CD4-positive, CD25-positive, alpha-beta regulatory T cell (primary cell): Measurements from ENCODE around the gene THSD7B. TPM values are rescaled to one million over a fixed set of nuclear protein-coding genes. Genes with fewer than 3 reads are reported as not detected.

ENCODE experiments used
- ATAC-seq, 2 donors: fragments of 150-1000 bp; cut with Tn5 transposase; one replicate each; pipeline ENCODE4 v1.10.0; 2021; ENCODE audit warnings: low read depth in 2 of 2, moderate number of reproducible peaks in 2 of 2, moderate library complexity in 1 of 2
- DNase-seq, 3 donors: peaks; one replicate each; pipeline versions ENCODE4 v3.0.0 to v3.0.0-alpha.2; 2012 to 2022; ENCODE audit warnings: mixed read lengths in 1 of 3
- H3K27ac ChIP-seq: one replicate; pipeline ENCODE4 v1.7.0; 2013; ENCODE audit warnings: mild to moderate bottlenecking, low read length; ENCODE audit not compliant: insufficient read depth, poor library complexity, severe bottlenecking
- H3K27me3 ChIP-seq: one replicate; pipeline ENCODE4 v1.7.0; 2013; ENCODE audit warnings: low read length; ENCODE audit not compliant: control insufficient read depth, insufficient read depth
- H3K36me3 ChIP-seq: one replicate; pipeline ENCODE4 v1.7.0; 2013; ENCODE audit warnings: mild to moderate bottlenecking, low read length, moderate library complexity; ENCODE audit not compliant: control insufficient read depth, insufficient read depth
- H3K4me1 ChIP-seq: 2 replicates; pipeline ENCODE4 v1.7.0; 2013; ENCODE audit warnings: mild to moderate bottlenecking, low read length; ENCODE audit not compliant: insufficient read depth, control insufficient read depth, poor library complexity, severe bottlenecking
- H3K4me3 ChIP-seq: one replicate; pipeline ENCODE4 v1.7.0; 2013; ENCODE audit warnings: low read depth, mild to moderate bottlenecking, low read length, moderate library complexity
- H3K9me3 ChIP-seq, 2 experiments: 1 replicate in 1 of 2; 2 replicates in 1 of 2; pipeline ENCODE4 v1.7.0; 2013; ENCODE audit warnings: low read length in 2 of 2, mild to moderate bottlenecking in 1 of 2, moderate library complexity in 1 of 2; ENCODE audit not compliant: control insufficient read depth in 2 of 2
- H3K27ac Mint-ChIP-seq, 3 donors: one replicate each; pipeline ENCODE4 v1.8.0; 2020 to 2022; ENCODE audit warnings: mild to moderate bottlenecking in 3 of 3, mixed read lengths in 3 of 3, moderate library complexity in 2 of 3
- H3K27me3 Mint-ChIP-seq: one replicate; pipeline ENCODE4 v1.8.0; 2022; ENCODE audit warnings: mild to moderate bottlenecking, mixed read lengths
- H3K36me3 Mint-ChIP-seq: one replicate; pipeline ENCODE4 v1.8.0; 2020; ENCODE audit warnings: mixed read lengths
- H3K4me1 Mint-ChIP-seq, 4 donors: one replicate each; pipeline ENCODE4 v1.8.0; 2020 to 2022; ENCODE audit warnings: mixed read lengths in 4 of 4, mild to moderate bottlenecking in 1 of 4
- H3K4me3 Mint-ChIP-seq, 4 donors: one replicate each; pipeline ENCODE4 v1.8.0; 2020 to 2022; ENCODE audit warnings: mild to moderate bottlenecking in 4 of 4, mixed read lengths in 4 of 4, moderate library complexity in 3 of 4
- H3K9me3 Mint-ChIP-seq, 7 donors: one replicate each; pipeline ENCODE4 v1.8.0; 2020 to 2022; ENCODE audit warnings: mixed read lengths in 7 of 7, mild to moderate bottlenecking in 3 of 7, moderate library complexity in 2 of 7
- polyA plus RNA-seq, 4 donors: library from polyadenylated mRNA; unstranded; fragments of 300-500 nt; fragmentation: Illumina TruSeq; gene quantifications; one replicate each; pipeline ENCODE4 v1.2.3, GENCODE V29; 2021
- total RNA-seq: library from RNA; stranded (reverse); gene quantifications from one replicate; pipeline ENCODE4 v1.2.3, GENCODE V29; 2022

THSD7B gene
- total and polyA plus RNA-seq, 5 donors from 2014 or later = not detected

DNA sequence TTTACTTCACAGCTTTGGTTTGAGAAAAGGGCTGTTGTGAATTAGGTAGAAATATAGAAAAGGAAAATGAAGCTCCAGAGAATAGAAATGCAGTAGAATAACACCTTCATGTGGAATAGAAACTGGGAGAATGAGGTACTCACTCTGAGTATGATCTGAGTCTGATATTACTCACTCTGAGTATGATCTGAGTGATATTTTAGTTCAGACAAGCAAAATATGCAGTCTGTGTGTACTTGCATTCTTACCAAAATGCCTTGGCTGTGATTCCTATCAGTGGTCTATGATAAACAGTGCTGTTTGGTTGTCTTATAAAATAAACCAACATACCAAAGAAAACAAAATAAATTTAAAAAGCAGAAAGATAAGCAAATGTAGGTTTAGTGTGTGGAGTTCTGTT, 487.6 kb downstream of the THSD7B start:
- Histone ChIP-seq H3K27me3 (no peaks in the 10 kb centered on the region), H3K4me1 (no peaks in the 10 kb centered on the region), H3K36me3 (no peaks in the 10 kb centered on the region), H3K9me3 (no peaks in the 10 kb centered on the region), H3K4me3 (no peak overlapping the region), H3K27ac (no peak overlapping the region)
- no peaks in the 10 kb centered on the region for H3K36me3 Mint-ChIP-seq
- no peak overlapping the region for H3K27ac Mint-ChIP-seq
- peaks cover 0 to 9% (median 2%) of the 10 kb centered on the region in 7 donors for H3K9me3 Mint-ChIP-seq
- H3K27me3 Mint-ChIP-seq = no peaks in the 10 kb centered on the region
- DNase-seq (no peak), ATAC-seq (no peak)
- H3K4me3 Mint-ChIP-seq = no peak overlapping the region
- H3K4me1 Mint-ChIP-seq = no peaks in the 10 kb centered on the region

- no peaks in the 10 kb centered on the region for H3K27me3 Mint-ChIP-seq
Measured at GRCh38 chr2:137254052-137254451, 488.7 kb downstream of the THSD7B start.

GRCh38 chr2:137255345-137255744, 490.0 kb downstream of the THSD7B start:
- no peaks in the 10 kb centered on the region for H3K36me3 Mint-ChIP-seq
- DNase-seq = no peak
- no peak overlapping the region for H3K27ac ChIP-seq
- no peaks in the 10 kb centered on the region for H3K27me3 ChIP-seq
- H3K27ac Mint-ChIP-seq = no peak overlapping the region
- H3K4me1 Mint-ChIP-seq = no peaks in the 10 kb centered on the region
- H3K9me3 Mint-ChIP-seq = peaks cover 0 to 7% (median 5%) of the 10 kb centered on the region in 7 donors
- no peaks in the 10 kb centered on the region for H3K4me1 ChIP-seq
- no peaks in the 10 kb centered on the region for H3K9me3 ChIP-seq
- H3K36me3 ChIP-seq = no peaks in the 10 kb centered on the region
- no peak overlapping the region for H3K4me3 Mint-ChIP-seq
- no peak for ATAC-seq
- H3K27me3 Mint-ChIP-seq = no peaks in the 10 kb centered on the region
- H3K4me3 ChIP-seq = no peak overlapping the region

More at GRCh38 chr2:137254052-137254451, 488.7 kb downstream of the THSD7B start:
- H3K27me3 ChIP-seq = no peaks in the 10 kb centered on the region
- no peak for ATAC-seq
- H3K27ac ChIP-seq = no peak overlapping the region
- Mint-ChIP-seq H3K4me3 (no peak overlapping the region), H3K36me3 (no peaks in the 10 kb centered on the region), H3K4me1 (no peaks in the 10 kb centered on the region), H3K9me3 (peaks cover 0 to 7% (median 4%) of the 10 kb centered on the region in 7 donors), H3K27ac (no peak overlapping the region)
- no peak overlapping the region for H3K4me3 ChIP-seq
- no peaks in the 10 kb centered on the region for H3K4me1 ChIP-seq
- no peaks in the 10 kb centered on the region for H3K36me3 ChIP-seq
- no peaks in the 10 kb centered on the region for H3K9me3 ChIP-seq
- DNase-seq = no peak

GRCh38 chr2:137255990-137256389, 490.6 kb downstream of the THSD7B start:
- DNase-seq (no peak), ATAC-seq (no peak)
- Mint-ChIP-seq H3K27me3 (no peaks in the 10 kb centered on the region), H3K36me3 (no peaks in the 10 kb centered on the region), H3K4me1 (no peaks in the 10 kb centered on the region), H3K9me3 (peaks cover 0 to 7% (median 5%) of the 10 kb centered on the region in 7 donors), H3K4me3 (no peak overlapping the region), H3K27ac (no peak overlapping the region)
- Histone ChIP-seq H3K4me1 (no peaks in the 10 kb centered on the region), H3K4me3 (no peak overlapping the region), H3K27me3 (no peaks in the 10 kb centered on the region), H3K36me3 (no peaks in the 10 kb centered on the region), H3K9me3 (no peaks in the 10 kb centered on the region), H3K27ac (no peak overlapping the region)

DNA sequence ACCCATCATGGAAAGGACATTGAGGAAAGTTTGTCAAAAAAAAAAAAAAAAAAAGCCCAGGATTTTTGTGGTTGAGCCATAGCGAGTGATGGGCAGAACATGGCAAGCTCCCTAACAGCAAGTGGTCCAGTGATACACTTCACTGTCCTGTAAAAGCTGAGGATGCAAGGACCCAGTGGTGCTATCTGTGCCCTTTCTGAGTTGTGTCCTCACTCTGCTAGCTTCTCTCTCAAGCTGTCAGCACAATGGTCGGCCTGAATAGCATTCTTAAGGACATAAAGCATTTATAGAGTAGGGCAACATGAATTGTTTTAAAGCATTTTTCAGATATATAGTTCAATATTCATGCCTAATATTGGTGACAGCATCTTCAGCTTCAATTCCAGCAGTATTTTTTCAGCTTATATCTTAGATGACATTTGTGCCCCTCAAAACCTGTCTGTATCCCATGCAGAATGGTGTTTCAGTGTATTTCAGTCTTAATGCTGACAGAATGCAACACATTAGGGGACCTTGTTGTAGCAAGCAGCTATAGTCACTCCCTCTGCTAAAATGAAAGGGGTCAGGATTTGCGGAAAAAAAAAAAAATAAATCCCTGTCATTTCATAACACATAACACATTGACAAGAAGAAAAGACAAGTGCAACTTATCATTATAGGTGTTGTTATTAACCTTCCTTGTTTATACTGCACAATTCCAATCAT, 496.7 kb downstream of the THSD7B start:
- no peak for ATAC-seq
- DNase-seq = no peak
- H3K27ac Mint-ChIP-seq = no peak overlapping the region
- no peaks in the 10 kb centered on the region for H3K36me3 ChIP-seq
- H3K4me3 ChIP-seq = no peak overlapping the region
- H3K27me3 ChIP-seq = no peaks in the 10 kb centered on the region
- no peaks in the 10 kb centered on the region for H3K27me3 Mint-ChIP-seq
- no peak overlapping the region for H3K4me3 Mint-ChIP-seq
- no peaks in the 10 kb centered on the region for H3K4me1 ChIP-seq
- no peaks in the 10 kb centered on the region for H3K36me3 Mint-ChIP-seq
- H3K27ac ChIP-seq = no peak overlapping the region
- H3K9me3 Mint-ChIP-seq = peaks cover 0 to 9% (median 3%) of the 10 kb centered on the region in 7 donors
- no peaks in the 10 kb centered on the region for H3K4me1 Mint-ChIP-seq
- no peaks in the 10 kb centered on the region for H3K9me3 ChIP-seq

GRCh38 chr2:137262594-137262993, 497.2 kb downstream of the THSD7B start:
- no peak for DNase-seq
- H3K4me1 ChIP-seq = no peaks in the 10 kb centered on the region
- H3K27me3 Mint-ChIP-seq = no peaks in the 10 kb centered on the region
- ATAC-seq = no peak
- no peaks in the 10 kb centered on the region for H3K9me3 ChIP-seq
- no peaks in the 10 kb centered on the region for H3K36me3 Mint-ChIP-seq
- peaks cover 0 to 9% (median 3%) of the 10 kb centered on the region in 7 donors for H3K9me3 Mint-ChIP-seq
- H3K27ac ChIP-seq = no peak overlapping the region
- H3K4me3 ChIP-seq = no peak overlapping the region
- H3K27me3 ChIP-seq = no peaks in the 10 kb centered on the region
- H3K36me3 ChIP-seq = no peaks in the 10 kb centered on the region
- H3K4me1 Mint-ChIP-seq = no peaks in the 10 kb centered on the region
- H3K4me3 Mint-ChIP-seq = no peak overlapping the region
- H3K27ac Mint-ChIP-seq = no peak overlapping the region

- H3K9me3 ChIP-seq = no peaks in the 10 kb centered on the region
- no peak overlapping the region for H3K4me3 Mint-ChIP-seq
- no peaks in the 10 kb centered on the region for H3K36me3 Mint-ChIP-seq
Measured at GRCh38 chr2:137287913-137288639, 522.7 kb downstream of the THSD7B start.

More at GRCh38 chr2:137287913-137288639, 522.7 kb downstream of the THSD7B start:
- no peaks in the 10 kb centered on the region for H3K4me1 ChIP-seq
- H3K4me3 ChIP-seq = no peak overlapping the region
- H3K27me3 ChIP-seq = no peaks in the 10 kb centered on the region
- no peak for DNase-seq
- no peaks in the 10 kb centered on the region for H3K36me3 ChIP-seq
- ATAC-seq = no peak
- H3K27ac ChIP-seq = no peak overlapping the region
- peaks cover 0 to 9% (median 4%) of the 10 kb centered on the region in 7 donors for H3K9me3 Mint-ChIP-seq
- H3K4me1 Mint-ChIP-seq = no peaks in the 10 kb centered on the region
- H3K27me3 Mint-ChIP-seq = no peaks in the 10 kb centered on the region
- H3K27ac Mint-ChIP-seq = no peak overlapping the region
